M059J (cell line): ENCODE measurements around the gene KCTD4. TPM values are rescaled to one million over a fixed set of nuclear protein-coding genes. Genes with fewer than 3 reads are reported as not detected.
"Not testable (repeated sequence)": the region's sequence is repeated elsewhere in the genome, so short reads cannot be mapped to it uniquely, and the experiment has no call there.

Source experiments
- DNase-seq: peaks from one replicate; pipeline ENCODE4 v3.0.0-alpha.2; 2012; ENCODE audit warnings: low read depth
- total RNA-seq: library from RNA; depleted of rRNA; stranded (reverse); fragments of >200 nt; shearing (Covaris generic); gene quantifications from 2 replicates; pipeline ENCODE4 v1.2.3, GENCODE V29; 2014; rRNA removed

KCTD4 gene
- total RNA-seq, result 0.05 and 0.22 TPM in 2 replicates

DNA sequence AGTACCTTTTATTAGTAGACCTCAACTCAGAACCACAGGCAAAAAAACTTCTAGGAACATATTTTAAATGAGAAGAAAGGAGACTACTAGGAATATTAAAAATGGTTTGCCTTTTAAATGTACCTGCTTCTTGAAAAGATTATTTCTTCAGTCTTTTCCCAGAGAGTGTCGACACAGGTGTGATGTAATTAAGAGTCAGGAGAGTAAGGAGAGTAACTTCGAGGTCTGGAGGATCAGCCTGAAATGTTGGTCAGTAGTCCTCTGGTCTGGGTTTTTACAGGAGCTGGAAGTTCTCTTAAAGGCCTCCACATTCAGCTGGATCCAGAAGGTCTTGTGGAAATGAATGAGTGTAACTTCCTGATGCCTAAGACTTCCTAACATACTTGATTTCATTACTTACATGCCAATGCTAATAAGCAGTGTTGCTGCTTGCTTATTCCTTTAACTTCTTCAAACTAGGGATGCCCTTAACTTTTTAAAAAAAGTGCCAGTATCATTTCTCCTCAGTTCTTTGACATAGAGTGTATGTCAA is at the start of gene KCTD4:
Gene KCTD4 (minus strand): TSS at position 345 of the 532 bp plus-strand sequence. CDS start 6,478 bp downstream, outside the sequence.
- no peak for DNase-seq

DNA sequence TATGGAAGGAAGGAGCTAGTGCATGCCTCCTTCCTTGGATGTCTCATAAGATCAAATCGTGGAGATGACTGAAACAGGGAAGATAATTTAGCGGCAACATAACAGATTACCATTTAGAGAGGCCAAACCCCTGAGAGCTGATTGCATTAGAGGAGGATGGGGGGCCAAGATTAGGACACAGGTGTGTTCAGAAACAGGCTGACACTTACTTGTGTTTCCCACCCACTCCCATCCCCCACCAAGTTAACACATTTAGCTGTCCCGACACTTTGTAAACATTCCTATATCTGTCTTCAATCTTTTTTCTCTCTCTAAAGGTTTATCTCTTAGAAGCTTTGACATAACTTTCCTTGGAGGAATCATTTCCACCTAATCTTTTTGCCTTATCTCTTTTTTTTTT is 48.8 kb upstream of the KCTD4 start:
- no peak for DNase-seq

DNA sequence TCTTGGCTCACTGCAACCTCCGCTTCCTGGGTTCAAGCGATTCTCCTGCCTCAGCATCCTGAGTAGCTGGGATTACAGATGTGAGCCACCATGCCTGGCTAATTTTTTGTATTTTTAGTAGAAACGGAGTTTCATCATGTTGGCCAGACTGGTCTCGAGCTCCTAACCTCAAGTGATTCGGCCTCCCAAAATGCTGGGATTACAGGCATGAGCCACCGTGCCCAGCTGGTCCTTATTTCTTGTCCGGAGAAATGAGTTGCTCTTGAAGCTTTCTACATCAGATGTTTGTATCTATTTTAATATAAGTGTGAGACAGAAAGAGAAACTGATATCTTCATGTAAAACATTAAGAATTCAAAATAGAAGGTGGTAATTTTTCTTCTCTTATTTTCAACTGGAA is 43.9 kb upstream of the KCTD4 start:
- DNase-seq, result not testable (repeated sequence)

DNA sequence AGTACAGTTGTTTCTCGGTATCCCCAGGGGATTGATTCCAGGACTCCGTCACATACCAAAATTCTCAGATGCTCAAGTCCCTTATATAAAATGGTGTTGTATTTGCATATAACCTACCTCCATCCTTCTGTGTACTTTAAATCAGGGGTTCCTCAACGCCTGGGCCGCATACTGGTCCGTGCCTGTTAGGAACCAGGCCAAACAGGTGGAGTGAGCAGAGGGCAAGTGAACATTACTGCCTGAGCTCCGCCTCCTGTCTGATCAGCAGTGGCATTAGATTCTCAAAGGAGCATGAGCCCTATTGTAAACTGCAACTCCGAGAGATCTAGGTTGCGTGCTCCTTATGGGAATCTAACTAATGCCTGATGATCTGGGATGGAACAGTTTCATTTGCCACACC is 42.2 kb upstream of the KCTD4 start:
- no peak for DNase-seq

DNA sequence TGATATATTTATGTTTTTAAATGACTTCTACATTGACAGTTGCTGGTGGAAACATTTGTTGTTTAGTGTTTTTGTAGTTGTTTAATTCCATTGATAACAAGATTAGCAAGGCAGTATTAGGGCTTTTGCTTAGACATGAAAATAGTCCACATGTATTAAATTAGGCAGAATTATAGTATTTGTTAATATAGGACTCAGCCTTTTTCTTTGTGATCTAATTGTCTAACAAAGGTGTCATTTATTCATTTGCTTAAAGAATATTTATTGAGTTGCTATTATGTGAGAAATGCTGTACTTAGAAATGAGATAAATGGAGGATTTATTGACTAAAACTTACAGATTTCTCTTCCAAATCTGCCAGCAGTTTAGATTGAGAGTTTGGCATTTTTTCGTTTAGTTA is 41.7 kb upstream of the KCTD4 start:
- no peak for DNase-seq

DNA sequence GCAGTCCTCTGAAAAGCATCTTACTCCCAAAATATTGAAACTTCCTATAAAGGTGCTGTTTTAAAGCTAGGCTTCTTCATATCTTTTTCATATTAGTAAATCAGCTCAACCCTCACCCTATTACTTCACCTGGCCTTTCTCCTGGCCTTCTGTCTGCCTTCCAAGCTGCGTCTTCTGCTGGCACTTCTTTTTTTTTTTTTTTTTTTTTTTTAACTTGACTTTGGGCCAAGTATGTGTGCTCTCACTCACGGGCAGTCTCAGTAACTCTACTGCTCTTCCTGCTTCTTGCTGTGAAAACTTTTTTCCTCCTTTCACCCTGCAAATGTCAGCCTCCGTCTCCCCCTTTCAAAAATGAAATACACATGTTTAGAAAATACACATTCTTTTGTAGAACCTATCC is 41.2 kb upstream of the KCTD4 start:
- peak; percentile 52 for DNase-seq

DNA sequence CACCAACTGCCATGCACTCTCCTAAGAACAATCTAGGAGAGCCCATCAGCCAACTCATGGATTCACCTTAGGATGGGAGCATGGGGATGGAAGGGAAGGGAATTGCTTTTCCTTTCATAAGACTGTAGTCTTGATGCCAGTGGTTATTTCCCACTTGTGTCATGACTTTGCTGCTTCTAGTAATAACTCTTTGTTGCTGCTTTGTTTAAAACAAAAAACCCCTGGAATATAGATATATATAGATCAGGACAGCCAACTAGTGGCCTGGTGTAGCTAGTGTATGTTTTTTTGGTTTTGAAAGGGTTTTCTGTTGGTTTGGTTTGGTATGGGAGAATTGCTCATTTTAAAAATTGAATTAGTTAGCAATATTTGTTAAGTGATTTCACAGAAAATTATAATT is 39.3 kb upstream of the KCTD4 start:
- DNase-seq, result no peak

DNA sequence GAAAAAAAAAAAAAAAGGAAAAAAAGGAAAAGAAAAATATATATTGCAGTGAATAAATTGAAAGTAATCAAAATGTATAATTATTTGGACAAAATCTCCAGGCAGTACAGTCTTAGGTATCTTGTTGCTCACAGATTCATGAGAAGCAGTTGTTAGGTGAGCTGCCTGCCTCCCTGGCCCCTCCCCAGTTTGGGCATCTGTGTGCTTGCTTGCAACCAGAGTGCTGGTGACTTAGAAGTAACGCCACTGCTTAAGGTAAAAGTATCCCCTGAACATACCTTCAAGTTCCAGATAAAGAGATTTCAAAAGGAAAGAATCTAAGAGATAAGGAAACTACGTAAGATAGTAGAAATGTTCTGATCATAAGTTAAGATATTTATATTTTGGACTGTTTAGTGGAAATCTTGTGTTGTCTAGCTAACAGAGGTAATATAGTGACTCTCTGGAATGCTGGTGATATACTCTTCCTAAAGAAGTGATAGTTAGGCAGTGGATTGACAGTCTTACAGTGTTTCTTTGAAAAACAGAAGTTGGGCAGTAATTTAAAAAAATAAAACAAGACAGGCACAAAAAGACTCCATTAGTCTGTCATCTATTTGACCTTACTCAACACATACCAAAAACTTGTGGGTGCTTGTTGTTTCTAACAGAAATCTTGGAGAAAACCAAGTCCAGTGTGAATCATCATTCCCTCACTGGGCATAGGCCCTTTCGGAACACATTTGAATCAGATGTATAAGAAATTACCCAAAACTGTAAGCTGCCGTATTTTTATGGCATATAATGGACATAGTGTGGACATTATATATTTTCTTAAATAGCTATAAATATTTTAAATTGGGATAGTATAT is 38.3 kb upstream of the KCTD4 start:
- DNase-seq, result peak; percentile 65

DNA sequence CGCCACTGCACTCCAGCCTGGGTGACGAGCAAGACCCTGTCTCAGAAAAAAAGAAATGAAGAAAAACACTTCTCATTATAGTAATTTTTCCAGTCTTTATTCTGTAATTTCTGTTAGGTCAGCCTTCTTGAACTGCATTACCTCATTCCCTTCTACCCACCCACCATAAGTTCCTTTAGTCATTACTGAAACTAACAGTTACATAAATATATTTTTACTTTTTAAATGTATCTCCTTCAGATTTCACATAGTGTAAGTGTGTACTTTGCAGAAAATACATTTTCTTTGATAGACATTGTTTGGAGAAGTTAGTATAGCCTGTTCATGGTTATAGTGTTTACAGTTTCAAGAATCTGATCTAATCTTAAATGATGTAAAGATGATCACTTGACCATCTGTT is 31.7 kb upstream of the KCTD4 start:
- DNase-seq, result no peak

DNA sequence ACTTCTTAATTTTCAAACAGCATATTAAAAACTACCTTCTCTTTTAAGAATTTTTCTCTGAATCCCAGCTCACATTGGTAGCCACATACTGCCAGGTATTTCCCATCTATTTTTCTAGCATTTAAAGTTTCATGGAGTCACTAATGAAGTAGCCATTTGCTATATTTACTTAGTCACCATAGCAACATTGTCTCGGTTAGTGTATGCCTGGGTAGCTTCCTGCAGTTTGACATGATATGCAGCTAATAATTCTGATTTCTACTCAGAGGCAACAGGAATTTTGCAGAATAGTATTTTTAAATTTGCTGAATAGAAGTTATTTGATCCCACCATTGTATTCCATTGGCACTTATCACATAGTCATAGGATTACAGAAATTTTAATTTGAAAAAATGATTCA is 30.9 kb upstream of the KCTD4 start:
- DNase-seq, result peak; percentile 64

DNA sequence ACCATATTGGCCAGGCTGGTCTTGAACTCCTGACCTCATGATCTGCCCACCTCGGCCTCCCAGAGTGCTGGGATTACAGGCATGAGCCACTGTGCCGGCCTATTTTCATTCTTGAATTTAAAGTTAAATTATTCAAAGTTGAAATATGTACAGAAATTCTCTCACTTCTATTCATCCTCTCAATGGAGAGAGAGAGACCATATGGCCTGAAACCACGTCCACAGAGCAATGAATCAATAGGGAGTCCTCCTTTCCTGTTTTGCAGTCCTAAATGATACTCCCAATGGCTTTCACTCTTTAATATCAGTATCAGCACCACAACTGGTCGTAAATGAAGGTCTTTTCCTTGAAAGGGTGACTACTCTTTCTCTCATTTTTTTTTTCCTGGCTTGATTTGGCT is 30.5 kb upstream of the KCTD4 start:
- DNase-seq, result no peak

DNA sequence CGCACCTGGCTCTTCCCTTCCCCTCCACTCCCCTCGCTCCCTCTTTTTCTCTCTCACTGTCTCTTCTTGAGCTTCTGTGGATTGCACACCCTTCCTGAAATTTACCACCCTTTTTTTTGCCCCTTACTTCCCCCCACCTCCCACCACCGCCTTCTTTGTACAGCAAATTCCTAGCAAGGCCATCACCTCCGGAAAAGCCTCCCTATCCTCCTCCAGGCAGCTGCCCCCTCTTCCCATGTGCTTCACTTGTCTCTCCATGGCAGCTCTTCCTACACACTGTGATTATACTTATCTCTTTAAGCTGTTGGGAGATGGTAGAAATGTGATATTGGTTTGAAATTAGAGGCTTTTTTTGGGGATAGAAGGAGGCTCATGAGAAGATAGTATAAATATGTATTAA is 28.3 kb upstream of the KCTD4 start:
- DNase-seq, result no peak

DNA sequence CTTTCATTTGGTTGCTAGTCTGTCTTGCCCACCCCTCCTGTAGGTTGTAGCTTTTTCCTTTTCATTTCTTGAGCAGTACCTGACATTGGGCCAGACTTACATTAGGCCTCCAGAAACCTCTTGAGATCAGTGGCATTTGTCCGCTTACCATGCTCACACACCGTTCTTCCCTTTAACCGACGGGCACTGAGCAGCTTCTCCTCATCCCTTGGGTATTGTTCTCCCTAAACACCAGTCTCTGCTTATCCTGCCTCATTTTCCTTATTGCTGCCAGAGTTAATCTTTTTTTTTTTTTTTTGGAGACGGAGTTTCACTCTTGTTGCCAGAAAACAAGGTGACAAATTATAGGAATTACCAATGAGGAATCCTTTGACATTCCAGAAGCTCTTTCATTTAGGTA is 27.2 kb upstream of the KCTD4 start:
- DNase-seq, result no peak

DNA sequence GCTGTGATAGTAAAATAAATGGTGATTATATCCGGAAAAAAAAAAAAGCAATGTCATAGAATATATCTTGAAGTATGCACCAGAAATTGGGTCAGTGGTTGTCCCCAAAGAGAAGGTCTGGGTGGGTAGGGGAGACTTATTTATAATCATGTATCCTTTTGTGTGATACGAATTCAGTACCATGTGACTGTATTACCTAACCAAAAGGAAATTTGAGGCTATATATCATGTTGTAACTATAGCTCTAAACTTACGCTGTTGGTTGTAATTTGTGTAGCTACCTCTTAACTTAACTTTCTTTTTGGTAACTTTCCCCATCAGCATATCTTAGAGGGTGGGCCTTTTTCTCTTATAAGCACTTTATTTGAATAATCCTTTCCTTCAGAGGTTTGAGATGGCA is 25.2 kb upstream of the KCTD4 start:
- DNase-seq, result no peak

DNA sequence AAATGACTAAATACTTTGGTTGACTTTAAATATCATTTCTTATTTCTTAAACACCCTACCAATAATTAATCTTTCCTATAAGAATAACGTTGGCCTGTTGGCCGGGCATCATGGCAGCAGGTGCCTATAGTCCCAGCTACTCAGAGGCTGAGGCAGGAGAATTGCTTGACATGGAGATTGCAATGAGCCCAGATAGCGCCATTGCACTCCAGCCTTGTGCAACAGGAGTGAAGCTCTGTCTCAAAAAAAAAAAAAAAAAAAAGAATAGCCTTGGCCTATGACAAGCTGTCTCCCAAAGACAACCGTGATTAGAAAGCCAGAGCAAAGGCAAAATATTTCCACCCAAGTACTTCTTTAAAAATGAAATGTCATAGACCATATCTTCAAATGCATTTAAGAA is 24.5 kb upstream of the KCTD4 start:
- DNase-seq, result no peak

DNA sequence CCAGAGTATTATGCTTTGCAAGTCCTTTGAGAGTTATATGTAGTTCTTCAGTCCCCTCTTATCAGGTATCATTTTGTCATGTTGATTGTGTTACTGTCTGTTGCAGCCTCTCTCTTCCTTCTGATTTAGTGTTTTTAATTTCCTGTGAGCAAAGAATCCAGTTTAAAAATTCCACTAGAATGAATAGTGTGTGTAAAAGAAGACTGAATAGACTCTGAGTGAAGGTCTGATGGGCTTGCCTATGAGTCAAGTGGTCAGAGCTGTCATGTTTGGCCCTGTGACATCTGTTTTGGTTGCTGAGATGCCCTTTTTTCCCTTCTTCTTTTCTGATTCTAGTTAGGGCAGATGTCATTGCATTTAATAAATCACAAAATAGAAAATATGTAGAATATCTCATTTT is 23.3 kb upstream of the KCTD4 start:
- peak; percentile 55 for DNase-seq

DNA sequence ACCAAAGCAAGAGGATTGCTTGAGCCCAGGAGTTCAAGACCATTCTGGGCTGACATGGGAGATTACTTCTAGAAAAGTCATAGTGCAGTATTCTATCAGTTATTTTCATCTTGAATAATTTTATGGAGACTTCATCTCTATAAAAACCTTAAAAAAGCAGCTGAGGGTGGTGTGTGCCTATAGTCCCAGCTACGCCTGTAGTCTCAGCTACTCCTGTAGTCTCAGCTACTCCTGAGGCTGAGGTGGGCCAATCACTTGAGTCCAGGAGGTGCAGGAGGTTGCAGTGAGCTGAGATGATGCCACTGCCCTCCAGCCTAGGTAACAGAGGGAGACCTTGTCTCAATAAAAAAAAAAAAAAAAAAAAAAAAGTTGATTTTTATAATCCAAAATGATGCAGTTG is 22.1 kb upstream of the KCTD4 start:
- DNase-seq, result no peak

DNA sequence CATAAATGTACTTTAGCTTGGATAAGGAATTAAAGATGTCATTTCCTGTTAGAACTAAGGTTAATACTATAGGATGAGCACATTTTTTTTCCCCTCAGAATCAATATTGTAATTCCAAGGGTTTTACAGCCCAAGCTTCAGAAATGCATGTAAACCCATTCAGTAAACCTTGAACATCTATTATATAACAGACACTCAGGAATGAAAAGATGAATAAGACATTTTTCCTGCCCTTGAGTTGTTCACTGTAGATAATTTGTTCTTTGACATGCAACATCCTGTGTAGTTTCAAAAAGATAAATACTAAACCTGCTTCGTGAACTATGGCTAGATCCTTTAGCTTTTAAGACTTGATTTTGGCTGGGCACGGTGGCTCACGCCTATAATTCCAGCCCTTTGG is 21.7 kb upstream of the KCTD4 start:
- DNase-seq, result no peak

DNA sequence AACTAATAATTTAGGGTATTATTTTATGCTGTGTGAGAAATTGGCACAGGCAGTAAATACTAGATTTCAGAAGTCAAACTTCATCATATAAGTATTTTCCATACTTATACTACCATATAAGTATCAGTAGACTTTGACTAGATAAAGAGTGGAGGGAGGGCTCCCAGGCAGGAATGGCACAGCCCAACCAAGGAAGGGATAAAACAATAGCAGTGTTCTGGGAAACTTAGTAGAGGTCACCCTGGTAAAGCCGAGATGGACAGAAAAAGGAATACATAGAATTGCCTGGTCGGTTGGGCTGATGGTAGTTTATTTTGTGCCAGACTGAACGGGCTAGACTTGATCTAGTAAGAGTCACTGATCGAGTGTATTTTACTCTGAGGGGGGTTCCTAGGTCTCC is 19.6 kb upstream of the KCTD4 start:
- DNase-seq, result no peak

DNA sequence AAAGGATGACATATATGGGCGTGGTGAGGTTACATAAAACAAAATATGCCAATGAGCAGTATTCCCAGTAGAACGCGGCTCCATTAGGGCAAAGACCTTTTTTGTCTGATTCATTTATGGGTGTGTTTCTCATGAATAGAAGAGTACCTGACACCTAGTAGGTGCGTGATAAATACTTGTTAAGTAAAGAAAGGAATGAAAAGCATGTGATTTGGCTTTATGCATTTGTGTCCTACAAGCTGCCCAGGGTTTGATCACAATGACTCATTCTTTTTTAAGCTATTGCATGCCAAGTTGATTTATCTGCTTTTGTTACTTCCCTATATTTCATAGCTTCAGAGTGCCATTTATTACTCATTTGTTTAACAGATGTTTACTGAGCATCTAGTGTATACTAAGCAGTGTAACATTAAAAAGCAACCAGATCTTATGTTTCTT is 19.1 kb upstream of the KCTD4 start:
- DNase-seq, result peak; percentile 91

DNA sequence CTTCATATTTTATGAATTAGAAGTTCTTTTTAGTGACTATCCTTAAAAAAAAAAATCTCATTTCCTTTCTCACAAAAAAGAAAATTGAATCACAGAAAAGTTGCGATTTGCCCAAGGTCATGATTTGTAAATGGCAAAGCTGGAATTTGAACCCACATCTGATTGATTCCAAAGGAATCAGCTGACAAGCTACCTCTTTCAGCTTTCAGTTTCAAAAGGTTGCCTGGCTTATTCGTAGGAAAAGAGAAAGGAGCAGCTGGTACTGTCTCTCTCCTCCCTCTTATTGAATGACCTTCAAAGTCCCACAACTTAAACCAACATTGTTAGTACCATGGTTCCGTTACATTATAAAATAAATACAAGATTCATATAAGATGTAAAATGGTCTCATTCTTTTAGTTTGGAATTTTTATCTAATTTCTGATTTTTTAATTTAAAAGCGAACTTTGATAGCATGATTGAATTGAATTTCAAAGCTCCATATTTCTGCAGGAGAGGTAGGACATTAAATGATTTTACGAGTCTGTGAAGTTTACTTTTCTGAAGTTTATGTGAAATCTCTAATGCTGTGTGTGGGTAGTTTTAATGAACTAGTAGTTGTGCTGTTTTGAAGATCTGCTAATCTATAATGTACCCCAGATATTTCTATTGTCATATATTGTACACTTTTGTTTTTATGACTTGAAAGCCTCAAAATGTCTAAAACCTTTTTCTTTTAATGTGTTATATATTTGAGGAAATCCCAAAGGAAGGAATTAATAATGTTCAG is 18.5 kb upstream of the KCTD4 start:
- DNase-seq, result peak; percentile 74

DNA sequence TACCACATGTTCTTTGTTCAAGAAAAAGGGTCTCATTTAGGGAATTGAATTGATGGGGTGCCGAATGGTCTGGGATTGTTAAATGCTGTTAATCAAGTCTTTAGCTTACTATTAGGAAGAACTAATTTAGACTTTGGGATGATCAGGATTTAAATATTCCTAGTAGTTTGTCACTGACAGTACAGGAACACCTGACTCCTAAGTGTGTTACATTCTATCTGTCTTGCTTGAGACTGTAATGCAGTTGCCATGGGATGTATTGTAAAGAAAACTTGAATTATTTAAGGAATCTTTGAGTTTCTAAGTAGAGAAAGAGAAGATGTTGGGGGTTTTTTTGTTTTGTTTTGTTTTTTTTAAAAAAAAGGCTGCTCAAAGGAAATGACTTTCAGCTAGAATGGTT is 17.8 kb upstream of the KCTD4 start:
- no peak for DNase-seq

DNA sequence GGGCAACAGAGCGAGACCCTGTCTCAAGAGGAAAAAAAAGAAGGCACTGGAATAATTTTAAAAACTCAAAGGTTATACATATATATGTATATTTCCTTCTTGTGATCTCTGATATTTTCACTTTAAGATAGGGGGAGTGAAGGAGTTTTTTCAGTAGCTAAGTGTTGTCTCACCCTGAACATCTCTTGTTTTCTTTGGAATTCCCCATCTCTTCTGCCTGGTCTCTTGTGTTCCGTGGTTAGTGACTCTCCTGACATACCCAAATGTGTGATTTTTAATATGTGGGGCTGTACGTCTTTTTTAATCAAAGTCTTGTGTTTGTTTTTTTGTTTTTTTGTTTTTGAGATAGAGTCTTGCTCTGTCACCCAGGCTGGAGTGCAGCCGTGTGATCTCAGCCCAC is 15.3 kb upstream of the KCTD4 start:
- DNase-seq, result no peak
